Stimulated activated naive CD8-positive, alpha-beta T cell treated with anti-CD3 and anti-CD28 coated beads, Interleukin-15, Interleukin-2, amounts not matched to agents 100 U/mL and 50 U/mL, for 24 hours (primary cell): ENCODE data around the gene UBE2D2.

Experiments used
- ATAC-seq: fragments of 150-1000 bp; cut with Tn5 transposase; one replicate; pipeline ENCODE4 v1.10.0; 2021
- DNase-seq: peaks from one replicate; pipeline ENCODE4 v3.0.0; 2021

The UBE2D2 gene

GRCh38 chr5:139636207-139636792 lies 75.2 kb downstream of the UBE2D2 start:
- ATAC-seq = peak; percentile 68
- DNase-seq = peak; percentile 70

DNA sequence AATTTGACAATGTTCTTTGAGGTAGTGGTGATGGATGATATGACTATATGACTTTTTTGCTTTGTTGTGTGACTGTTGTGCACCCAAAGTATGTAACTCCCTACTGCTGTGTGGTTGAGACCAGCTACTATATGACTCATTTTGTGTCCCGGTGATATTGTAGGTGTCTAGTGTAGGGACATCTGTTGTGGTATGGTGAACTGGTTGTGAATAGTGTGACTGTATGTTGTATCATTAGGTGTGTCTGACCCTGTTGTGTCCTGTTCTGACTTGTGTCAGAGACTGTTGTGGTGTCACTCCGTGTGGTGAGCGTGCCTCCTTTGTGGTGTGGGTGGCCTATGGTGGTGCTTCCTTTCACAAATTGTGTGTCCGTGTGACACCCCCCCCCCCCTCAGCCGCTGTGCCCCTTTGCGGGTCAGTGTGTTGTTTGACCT lies 75.9 kb downstream of the UBE2D2 start:
- peak; percentile 53 for DNase-seq
- peak; percentile 76 for ATAC-seq

DNA sequence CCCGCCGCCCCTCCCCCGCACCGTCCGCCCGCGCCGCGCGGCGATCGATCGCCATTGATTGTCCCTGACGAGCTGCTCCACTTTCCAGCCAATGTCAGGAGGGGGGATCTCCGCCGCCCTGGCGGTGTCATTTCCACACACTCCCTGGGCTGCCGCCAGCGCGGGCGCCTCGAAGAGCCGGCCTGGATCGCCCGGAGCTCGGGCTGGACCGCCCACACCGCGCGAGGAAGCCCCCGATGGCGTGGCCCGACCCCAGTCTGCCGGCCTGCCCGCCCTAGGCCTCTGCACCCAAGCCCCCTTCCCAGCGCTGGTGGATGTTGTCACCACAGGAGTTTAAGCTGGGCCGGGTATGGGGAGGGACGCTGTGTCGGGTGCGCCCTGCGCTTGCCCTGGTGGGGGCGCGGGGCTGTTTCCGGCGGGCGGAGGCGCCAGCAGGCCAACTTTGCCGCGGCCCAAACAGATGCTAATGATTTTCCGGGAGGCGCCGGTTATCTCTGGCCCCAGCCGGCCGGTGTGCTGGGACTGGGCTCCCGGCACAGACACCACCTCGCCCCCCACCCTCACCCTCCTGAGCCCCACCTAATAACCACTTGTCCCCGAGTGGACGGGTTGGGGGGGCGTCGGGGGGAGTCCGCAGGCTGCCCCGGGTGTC lies 76.4 kb downstream of the UBE2D2 start:
- peak; percentile 16 for ATAC-seq
- DNase-seq = peak; percentile 67

GRCh38 chr5:139638090-139638735 lies 77.1 kb downstream of the UBE2D2 start:
- DNase-seq = peak; percentile 22
- ATAC-seq = no peak

- ATAC-seq = no peak
Measured at GRCh38 chr5:139638736-139639618, 77.8 kb downstream of the UBE2D2 start.

GRCh38 chr5:139639619-139640380 lies 78.7 kb downstream of the UBE2D2 start:
- DNase-seq (peak; percentile 5), ATAC-seq (no peak)

More at GRCh38 chr5:139638736-139639618, 77.8 kb downstream of the UBE2D2 start:
- DNase-seq = no peak

DNA sequence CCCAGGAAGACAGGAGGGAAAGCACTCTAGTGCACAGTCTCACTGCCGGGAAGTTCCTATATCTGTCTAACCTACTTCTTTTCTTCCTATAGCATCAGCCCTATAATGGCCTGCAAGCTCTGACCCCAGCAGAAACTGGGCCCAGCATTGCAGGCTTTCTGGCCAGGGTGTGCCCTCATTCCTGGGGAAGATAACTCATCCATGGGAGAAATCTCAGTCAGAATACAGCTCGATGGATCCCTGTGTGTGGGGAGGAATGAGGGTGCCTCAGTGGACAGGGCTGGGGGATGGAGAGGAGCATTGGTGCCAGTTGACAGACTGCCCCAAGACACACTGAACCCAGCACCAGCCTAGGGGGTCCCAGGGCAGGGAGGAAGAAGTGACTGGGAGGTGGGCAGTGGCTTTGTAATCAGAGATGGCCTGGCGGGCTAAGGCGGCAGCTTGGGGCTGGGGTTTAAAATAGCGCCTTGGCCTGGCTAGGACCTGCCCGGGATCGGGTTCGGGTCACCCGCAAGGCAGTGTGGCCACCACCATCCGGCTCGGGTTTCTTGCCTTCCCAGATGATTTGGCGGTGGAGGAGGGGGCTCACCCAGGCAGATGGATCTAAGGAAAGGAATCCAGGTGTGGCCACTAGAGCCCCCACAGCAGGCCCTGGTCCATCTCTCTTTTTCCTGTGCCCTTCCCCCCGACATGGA lies 79.4 kb downstream of the UBE2D2 start:
- ATAC-seq (no peak), DNase-seq (peak; percentile 4)

- ATAC-seq (no peak), DNase-seq (no peak)
Measured at GRCh38 chr5:139641116-139642080, 80.3 kb downstream of the UBE2D2 start.

DNA sequence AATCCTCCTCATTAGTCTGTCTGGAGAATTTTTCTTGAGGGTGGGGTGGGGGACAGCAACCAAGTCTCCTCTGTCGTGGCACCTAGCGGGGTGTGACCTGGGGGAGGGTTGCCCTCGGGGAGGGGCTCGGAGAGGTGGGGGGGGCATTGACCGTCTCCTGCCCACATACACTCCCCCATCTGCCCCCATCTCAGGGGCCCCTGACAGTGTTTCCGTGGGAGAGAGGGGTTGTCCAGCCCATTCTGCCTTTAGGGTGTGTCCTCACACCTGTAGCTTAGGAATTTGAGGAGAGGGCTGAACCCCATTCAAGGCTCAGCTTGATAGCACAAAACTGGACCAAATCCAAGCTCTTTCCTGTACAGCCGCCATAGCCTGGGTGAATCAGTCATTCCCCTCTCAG lies 81.1 kb downstream of the UBE2D2 start:
- no peak for ATAC-seq
- DNase-seq = no peak

DNA sequence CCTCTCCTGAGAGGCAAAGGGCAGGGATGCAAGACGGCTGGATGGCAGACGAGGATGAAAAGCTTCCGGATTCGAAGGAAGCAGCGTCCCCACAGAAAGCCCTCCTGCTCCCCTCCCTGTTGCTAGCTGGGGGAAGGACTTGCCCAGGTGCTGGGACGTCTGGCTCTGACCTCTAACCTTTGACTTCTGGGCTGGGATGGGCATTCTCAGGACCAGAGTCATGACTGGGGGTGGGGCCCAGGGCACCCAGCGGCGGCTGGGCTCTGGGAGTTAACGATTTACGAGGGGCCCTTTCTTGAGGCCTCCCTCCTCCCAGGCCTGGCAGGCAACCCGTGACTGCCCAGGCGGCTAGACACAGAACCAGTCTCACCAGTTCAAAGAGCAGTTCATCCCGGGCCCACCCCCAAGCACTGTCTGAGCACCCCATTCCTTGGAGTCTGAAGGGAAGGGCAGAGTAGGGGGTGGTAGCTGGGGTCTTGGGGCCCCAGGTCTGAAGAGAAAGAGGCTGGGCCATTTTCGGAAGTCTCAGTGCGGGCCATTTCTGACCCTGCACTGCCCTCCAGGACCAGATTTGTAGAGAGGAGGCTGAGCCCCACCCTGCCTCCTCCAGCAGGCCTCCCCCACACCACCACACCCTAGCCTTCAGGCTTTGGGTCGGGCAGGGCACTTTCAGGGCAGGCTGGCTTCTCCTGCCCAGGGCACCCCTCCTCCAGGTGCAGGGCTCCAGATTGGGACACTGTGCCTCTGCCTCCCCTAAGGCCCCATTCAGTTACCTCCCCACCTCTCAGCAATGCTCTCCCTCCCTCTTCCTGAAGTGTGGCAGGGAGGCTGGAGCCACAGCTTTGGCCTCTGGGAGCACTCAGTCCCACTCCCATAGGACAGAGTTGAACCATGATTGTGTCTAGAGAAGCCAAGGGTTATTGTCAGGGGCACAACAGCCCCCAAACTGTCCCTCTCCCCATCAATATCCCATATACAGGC lies 82.0 kb downstream of the UBE2D2 start:
- DNase-seq (no peak), ATAC-seq (no peak)

DNA sequence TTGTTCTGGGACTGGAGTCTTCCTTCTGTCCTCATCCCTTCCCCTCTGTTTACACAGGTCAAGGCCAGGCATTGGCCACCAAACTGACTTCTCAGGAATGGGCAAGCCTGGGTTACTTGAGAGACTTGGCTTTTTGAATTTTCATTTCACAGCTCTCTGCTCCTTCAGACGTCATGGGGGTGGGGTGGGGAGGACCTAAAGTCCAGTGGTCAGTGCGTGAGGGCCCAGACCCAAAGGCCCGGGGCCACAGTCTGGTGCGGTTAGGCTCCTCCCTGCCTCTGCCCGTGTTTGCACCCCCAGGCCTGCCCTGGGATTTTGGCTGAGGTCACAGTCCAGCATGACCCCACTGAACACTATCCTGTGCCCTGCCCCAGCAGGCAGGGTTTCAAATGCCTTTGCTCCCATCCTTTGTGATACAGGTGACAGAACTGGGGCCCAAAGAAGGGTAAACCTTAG lies 82.9 kb downstream of the UBE2D2 start:
- no peak for ATAC-seq
- DNase-seq = no peak

- ATAC-seq (no peak), DNase-seq (no peak)
Measured at GRCh38 chr5:139644646-139645429, 83.7 kb downstream of the UBE2D2 start.

GRCh38 chr5:139645430-139645871 lies 84.3 kb downstream of the UBE2D2 start:
- ATAC-seq = no peak

GRCh38 chr5:139646111-139646510 lies 85.0 kb downstream of the UBE2D2 start:
- ATAC-seq (no peak), DNase-seq (no peak)

More at GRCh38 chr5:139645430-139645871, 84.3 kb downstream of the UBE2D2 start:
- DNase-seq = no peak

GRCh38 chr5:139646912-139647505 lies 85.9 kb downstream of the UBE2D2 start:
- peak; percentile 9 for DNase-seq
- ATAC-seq = no peak

DNA sequence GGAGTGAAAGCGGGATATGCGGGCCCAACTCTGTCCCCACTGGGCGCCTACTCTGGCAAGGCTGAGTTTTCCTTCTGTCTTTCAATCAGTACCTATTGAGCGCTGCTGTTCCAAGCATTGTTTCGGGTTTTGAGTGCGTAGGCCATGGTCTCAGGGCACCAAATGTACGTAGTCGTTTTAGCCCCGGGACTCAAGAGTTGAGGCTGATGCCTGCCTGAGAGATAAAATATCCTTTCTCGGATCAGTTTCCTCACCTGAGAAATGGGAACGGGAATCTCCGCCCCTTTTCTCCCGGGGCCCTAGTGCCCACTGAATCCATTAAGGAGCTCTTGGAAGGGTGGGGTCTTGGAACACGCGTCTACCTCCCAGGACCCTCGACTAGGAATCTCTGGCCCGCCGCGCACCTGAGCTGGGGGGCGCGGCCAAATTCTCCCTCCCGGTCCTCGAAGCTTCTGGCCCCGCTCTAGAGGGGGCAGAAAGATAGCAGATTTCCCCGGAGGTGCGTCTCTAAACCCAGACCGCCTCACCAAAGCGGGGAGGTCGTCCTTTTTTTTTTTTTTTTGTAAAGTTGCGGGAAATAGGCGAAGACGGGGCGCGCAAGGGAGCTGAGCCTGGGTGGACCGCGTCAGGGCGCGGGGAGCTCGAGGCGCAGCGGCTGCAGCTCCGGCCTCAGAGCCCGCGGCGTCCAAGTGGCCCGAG lies 86.5 kb downstream of the UBE2D2 start:
- ATAC-seq (no peak), DNase-seq (peak; percentile 4)
